ENCODE results near the gene TAGLN2.
A peak's percentile ranks its signal among the peaks of the same experiment; 100 is the strongest.

TAGLN2 gene

DNA sequence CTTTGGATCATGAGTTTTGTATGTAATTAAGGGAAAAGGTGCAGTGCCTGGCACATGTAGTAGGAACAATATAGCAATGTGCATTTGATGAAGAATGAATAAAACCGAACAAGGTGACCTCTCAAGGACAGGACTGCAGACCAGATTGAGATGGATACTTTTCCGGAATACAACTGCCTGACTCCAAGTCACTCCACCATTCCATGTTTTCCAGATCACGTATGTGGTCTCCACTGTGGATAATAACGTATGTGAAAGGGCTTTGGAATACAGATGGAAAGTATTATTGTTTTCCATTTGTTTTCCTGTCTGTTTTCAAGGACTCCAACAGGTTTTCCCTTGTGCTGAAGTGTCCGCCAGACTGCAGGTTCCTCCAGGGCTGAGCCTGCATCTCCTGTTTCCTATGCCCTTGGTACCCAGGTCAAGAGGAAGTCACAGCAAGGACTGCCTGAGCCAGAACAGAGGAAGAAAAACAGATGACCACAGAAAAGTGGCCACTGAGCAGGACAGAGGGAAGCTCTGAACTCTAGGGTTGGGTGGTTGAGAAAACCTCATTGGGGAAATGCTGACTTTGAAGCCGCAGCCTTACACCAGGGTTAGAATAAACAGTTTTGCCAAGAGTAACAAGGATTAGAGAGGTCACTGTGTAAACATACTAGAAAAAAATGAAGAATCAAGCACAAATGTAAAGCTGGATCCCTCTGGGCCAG lies 29.3 kb downstream of the TAGLN2 start:
- in situ Hi-C loops (cut with MboI; ENCODE audit: low sequenced_read_pairs, unreplicated experiment) = no loop called here
- DNase-seq (ENCODE audit: low spot score) = no peak

DNA sequence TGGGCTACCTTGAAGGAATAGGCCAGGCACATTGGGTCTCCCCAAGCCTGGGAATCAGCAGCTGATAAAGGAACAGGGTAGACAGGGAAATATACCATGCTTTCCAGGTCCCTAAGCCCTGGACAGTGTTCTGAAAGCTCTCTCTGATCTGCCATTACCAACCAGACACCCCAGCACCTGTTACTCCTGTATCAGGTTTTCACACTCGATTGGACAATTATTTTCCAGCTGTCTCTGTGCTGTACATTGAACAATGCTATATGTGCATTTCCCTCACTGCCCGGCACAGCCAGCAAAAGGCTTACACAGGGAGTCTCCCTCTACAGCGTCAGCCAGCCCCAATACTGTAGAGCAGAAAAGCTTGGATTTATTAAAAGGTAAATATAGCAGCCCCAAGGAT lies 30.0 kb downstream of the TAGLN2 start:
- in situ Hi-C loops (cut with MboI; ENCODE audit: low sequenced_read_pairs, unreplicated experiment) = no loop called here
- TF ChIP-seq, protein P1, sequence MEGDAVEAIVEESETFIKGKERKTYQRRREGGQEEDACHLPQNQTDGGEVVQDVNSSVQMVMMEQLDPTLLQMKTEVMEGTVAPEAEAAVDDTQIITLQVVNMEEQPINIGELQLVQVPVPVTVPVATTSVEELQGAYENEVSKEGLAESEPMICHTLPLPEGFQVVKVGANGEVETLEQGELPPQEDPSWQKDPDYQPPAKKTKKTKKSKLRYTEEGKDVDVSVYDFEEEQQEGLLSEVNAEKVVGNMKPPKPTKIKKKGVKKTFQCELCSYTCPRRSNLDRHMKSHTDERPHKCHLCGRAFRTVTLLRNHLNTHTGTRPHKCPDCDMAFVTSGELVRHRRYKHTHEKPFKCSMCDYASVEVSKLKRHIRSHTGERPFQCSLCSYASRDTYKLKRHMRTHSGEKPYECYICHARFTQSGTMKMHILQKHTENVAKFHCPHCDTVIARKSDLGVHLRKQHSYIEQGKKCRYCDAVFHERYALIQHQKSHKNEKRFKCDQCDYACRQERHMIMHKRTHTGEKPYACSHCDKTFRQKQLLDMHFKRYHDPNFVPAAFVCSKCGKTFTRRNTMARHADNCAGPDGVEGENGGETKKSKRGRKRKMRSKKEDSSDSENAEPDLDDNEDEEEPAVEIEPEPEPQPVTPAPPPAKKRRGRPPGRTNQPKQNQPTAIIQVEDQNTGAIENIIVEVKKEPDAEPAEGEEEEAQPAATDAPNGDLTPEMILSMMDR (IDR thresholded peaks at IDR 0.05; ENCODE audit: borderline replicate concordance, control extremely low read depth, extremely low read depth, insufficient read depth, missing control alignments) = no peak
- no peak for DNase-seq (ENCODE audit: low spot score)

More for the DNA sequence above, 29.3 kb downstream of the TAGLN2 start:
- TF ChIP-seq, protein P1 (IDR thresholded peaks at IDR 0.05; ENCODE audit: borderline replicate concordance, control extremely low read depth, extremely low read depth, insufficient read depth, missing control alignments) = no peak

DNA sequence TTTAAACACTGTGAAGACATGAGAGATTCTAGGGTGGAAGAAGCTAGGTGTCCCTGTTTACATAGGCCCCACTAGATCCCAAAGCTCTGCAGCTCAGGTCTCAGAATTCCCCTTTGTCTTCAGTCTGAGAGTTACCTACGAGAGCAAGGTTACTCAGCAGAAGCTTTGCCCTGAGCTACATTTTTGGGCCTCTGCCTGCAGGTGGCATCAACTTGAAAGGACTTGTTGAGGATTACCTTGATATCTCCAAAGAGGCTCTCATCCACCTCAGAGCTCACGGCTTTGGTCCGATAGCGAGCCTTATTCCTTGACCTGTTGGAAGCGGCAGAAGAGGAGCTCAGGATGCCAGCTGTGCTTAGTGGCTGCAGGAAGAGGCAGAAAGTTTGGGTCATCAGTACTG lies 32.4 kb downstream of the TAGLN2 start:
- no peak for DNase-seq (ENCODE audit: low spot score)
- in situ Hi-C loops (cut with MboI; ENCODE audit: low sequenced_read_pairs, unreplicated experiment) = no loop called here
- TF ChIP-seq, protein P1 (IDR thresholded peaks at IDR 0.05; ENCODE audit: borderline replicate concordance, control extremely low read depth, extremely low read depth, insufficient read depth, missing control alignments) = no peak

DNA sequence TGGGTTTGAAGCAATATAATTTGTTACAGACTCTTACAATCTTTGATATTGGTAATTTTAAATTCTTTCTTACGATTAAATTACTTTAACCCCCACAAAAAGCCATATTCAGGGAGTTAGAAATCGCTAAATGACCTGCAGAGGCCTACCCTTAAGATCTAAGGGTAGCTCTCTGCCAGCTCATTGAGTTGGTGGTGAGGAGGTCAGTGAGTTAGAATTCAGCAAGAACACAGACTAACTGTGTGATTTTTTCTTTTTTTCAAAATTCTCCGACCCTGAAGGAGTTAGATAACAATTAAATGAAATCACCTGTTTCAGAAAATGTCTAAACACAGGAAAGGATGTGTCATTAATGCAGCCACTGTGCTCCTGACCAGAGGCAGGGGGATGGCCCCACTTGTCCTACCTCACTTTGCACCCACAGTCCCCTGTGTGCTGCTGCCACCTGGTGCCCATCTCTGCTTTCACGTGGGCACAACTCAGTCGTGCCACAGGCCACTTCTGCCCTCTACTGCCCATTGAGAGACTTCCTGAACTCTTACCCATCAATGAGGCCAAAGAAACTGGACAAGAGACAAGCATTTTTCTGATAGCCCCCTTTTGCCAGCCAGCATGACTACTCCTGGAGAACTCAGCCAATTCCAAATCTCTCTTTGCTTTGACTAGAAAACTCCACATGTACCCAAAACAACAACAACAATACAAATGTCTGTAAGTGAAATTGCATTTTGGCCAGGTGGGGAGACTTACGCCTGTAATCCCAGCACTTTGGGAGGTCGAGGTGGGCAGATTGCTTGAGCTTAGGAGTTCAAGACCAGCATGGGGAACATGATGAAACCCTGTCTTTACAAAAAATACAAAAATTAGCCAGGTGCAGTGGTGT lies 33.8 kb downstream of the TAGLN2 start:
- DNase-seq (ENCODE audit: low spot score) = peak; percentile 71
- in situ Hi-C loops (cut with MboI; ENCODE audit: low sequenced_read_pairs, unreplicated experiment) = no loop called here
- TF ChIP-seq, protein P1 (IDR thresholded peaks at IDR 0.05; ENCODE audit: borderline replicate concordance, control extremely low read depth, extremely low read depth, insufficient read depth, missing control alignments) = peak; percentile 97

DNA sequence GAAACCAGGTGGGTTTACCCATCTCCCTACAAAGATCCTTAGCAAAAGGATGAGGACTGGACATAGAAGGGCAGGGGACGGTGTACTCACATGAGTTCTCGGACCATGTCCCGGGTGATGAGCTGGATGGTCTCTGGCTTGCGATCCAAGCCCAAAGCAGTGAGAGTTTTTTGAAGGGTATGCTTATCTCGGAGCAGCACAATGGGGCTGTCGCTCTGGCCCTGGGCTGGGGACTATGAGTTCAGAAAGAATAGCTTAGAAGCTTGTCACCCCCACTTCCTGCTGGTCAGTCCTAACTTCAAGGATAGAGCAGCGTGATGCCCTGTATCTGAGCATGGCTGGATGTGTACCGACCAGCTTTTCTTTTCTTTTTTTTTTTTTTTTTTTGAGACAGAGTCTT lies 34.9 kb downstream of the TAGLN2 start:
- DNase-seq (ENCODE audit: low spot score) = no peak
- TF ChIP-seq, protein P1 (IDR thresholded peaks at IDR 0.05; ENCODE audit: borderline replicate concordance, control extremely low read depth, extremely low read depth, insufficient read depth, missing control alignments) = no peak
- in situ Hi-C loops (cut with MboI; ENCODE audit: low sequenced_read_pairs, unreplicated experiment) = no loop called here

DNA sequence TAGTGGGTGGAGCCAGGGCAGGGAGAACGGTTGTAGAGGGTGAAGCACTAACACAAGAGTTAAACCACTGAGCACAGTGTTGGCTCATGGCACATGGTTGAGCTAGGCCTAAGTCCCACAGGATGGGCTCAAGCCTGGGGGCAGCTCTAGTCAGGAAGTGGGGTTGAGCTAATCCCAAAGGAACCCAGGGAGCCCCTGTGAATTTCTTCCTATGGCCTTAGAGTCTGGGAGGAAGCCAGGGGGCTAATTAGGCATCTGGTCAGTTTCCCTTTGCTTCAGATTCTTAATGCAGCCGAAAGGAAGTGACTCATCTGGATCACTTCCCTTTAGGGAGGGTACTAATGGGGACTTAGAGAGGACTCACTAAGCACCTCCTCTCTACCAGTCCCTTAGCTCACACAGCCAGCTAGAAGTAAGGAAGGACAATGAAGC lies 35.5 kb downstream of the TAGLN2 start:
- TF ChIP-seq, protein P1 (IDR thresholded peaks at IDR 0.05; ENCODE audit: borderline replicate concordance, control extremely low read depth, extremely low read depth, insufficient read depth, missing control alignments) = no peak
- peak; percentile 82 for DNase-seq (ENCODE audit: low spot score)
- in situ Hi-C loops (cut with MboI; ENCODE audit: low sequenced_read_pairs, unreplicated experiment) = no loop called here
